HG02938 (cell line): ENCODE results near the gene PLEKHO1.

Experiments
- ATAC-seq: cut with Tn5 transposase; IDR thresholded peaks from one replicate; pipeline ENCODE4 v1.9.1; 2021; ENCODE audit warnings: mild to moderate bottlenecking, moderate library complexity; ENCODE audit not compliant: unreplicated experiment

The PLEKHO1 gene

DNA sequence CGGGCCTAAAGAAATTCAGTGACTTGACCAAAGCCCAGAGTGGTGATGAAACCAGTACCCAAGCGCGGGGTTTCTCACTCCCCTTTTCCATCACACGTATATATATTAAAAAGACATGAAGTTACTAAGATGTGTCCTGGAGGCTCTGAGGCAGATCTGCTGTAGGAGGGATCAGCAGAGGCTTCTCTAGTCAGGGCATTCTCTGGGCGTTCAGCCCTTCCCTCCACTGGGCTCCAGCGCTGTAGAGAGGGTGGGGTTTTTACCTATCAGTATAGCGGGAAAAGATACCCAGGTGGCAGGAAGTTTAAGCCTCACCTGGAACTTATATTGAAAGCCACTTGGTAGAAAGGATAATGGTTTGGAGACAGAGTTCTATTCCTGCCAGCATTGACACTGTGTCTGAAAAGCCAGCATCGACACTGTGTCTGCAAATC lies 862 bp upstream of the PLEKHO1 start:
- ATAC-seq: no peak

GRCh38 chr1:150150133-150151021 lies 661 bp downstream of the PLEKHO1 start:
- ATAC-seq: no peak

DNA sequence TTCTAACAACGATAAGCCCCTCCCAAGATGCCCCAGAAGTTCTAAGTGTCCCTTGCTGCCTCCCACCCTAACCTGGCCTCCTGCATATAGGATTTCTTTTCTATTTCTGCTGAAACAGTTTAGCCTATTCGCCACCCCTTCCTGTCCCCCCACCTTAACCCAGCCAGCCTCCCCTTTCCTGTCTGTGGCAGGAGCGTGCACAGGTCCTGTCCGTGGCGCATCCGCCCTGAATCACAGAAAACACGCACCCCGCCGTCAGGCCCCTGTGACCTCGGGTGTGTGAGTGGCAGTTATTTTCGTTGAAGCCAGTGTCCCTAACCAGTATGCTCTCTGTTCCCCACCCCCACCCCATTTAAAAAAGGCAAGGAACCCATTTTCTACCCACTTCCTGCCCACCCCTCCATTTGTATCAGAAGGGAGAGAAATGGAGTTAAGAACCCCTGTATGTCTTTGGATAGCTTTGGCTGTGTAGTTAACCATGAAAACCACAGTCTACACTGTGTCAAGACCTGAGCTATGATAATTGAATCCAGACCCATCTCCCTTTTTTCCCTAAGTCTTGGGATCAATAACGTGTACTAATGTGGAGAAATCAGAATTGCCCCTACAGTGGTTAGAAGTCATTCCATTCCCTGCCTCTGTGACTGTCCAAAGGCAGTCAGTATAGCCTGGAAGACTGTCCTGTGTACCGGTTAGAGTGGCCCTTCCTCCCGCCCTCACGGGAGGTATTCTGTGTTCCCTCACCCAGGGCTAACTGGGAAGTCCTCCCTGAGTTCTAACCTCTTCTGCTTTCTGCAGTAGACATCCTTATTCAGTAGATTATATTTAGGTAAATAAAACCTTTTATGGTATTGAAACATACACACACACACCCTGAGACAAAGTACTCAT lies 1.8 kb downstream of the PLEKHO1 start:
- ATAC-seq: no peak

- ATAC-seq: no peak
Measured at GRCh38 chr1:150152182-150152536, 2.4 kb downstream of the PLEKHO1 start.

DNA sequence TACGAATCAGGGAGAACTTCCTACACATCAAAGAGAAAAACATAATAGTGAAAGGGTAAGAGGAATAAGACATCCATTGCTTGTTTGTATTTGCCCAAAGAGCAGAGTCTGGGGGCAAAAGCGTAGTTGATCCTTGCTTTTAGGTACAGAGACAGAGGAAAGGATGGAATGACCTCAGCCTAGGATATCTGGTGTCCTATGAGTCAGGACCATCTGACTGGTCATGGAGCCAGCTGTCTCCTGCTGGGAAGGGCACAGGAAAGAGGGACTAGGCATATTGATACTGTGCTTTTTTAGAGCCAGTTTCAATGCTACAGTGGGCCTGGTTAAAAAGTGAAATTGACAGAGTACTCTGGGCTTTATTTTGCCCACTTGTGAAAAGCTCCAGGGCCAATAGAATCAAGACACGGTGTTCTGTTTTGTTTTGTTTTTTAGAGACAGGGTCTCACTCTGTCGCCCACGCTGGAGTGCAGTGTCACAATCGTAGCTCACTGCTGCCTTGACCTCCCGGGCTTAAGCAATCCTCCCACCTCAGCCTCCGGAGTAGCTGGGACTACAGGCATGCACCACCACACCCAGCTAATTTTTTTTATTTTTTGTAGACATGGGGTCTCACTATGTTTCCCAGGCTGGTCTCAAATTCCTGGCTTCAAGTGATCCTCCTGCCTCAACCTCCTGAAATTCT lies 3.2 kb downstream of the PLEKHO1 start:
- no peak for ATAC-seq

DNA sequence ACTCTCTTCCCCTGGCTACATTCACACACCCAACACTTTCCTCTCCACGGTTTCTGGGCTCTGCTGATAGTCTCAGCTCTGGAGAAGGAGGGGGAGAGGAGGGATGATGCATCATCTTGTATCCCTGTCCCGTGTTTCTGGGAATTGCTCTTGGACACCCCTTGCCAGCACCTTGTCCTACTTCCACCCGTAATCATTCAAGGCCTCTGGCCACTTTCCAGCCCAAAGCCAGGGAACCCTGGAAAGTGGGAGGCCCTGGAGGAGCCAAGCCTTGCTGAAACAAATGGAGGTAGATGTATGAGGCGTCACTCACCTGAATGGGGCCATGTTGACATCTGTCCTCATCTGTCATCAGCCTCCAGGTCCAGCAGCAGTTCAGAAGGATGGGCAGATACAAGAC lies 4.4 kb downstream of the PLEKHO1 start:
- ATAC-seq: no peak

- ATAC-seq: no peak
Measured at GRCh38 chr1:150155413-150156071, 5.8 kb downstream of the PLEKHO1 start.

- ATAC-seq: no peak
Measured at GRCh38 chr1:150156868-150157603, 7.3 kb downstream of the PLEKHO1 start.

- ATAC-seq: no peak
Measured at GRCh38 chr1:150159550-150159949, 9.8 kb downstream of the PLEKHO1 start.

- ATAC-seq: no peak
Measured at GRCh38 chr1:150160964-150161621, 11.4 kb downstream of the PLEKHO1 start.

GRCh38 chr1:150161747-150162581 lies 12.2 kb downstream of the PLEKHO1 start:
- no peak for ATAC-seq

- no peak for ATAC-seq
Measured at GRCh38 chr1:150162582-150162861, 12.8 kb downstream of the PLEKHO1 start.

DNA sequence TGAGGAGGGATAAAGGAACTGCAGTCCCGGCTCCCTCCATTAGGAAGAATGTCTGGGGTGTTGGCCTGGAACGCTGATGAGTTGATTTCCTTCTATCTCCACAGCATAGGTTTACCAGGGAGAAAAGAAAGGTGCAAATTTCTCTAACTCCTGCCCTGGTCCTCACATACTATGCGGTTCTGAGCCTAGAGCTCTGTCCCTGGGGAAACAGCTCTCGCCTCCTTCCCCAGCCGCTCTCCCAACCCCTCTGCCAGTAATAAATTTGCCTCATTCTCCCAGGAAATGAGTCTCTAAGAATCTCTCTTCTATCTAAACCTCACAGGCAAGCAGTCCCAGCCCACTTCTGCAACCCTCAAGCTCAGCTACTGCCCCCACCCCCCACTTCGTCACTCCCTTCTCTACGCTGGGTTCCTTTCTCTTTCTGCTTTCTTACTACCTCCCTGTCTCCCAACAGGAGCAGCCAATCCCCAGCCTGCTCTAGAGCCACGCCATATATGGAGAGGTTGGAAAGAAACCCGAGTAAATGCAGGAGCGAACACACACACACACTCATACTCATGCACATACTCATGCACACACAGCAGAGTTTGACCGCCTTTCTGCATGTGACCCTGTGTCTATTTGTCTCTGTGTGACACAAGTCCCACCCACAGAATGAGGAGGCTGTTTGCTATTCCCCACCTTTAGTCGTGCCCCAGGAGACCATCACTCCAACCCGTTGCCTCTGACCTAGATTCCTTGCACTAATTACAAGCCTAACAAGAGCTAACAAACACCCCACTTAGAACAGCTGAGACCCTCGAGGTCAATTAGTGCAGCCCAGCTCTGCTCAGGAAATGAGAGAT lies 13.4 kb downstream of the PLEKHO1 start:
- no peak for ATAC-seq

- ATAC-seq: no peak
Measured at GRCh38 chr1:150164224-150164623, 14.5 kb downstream of the PLEKHO1 start.

- no peak for ATAC-seq
Measured at GRCh38 chr1:150164779-150165178, 15.1 kb downstream of the PLEKHO1 start.

DNA sequence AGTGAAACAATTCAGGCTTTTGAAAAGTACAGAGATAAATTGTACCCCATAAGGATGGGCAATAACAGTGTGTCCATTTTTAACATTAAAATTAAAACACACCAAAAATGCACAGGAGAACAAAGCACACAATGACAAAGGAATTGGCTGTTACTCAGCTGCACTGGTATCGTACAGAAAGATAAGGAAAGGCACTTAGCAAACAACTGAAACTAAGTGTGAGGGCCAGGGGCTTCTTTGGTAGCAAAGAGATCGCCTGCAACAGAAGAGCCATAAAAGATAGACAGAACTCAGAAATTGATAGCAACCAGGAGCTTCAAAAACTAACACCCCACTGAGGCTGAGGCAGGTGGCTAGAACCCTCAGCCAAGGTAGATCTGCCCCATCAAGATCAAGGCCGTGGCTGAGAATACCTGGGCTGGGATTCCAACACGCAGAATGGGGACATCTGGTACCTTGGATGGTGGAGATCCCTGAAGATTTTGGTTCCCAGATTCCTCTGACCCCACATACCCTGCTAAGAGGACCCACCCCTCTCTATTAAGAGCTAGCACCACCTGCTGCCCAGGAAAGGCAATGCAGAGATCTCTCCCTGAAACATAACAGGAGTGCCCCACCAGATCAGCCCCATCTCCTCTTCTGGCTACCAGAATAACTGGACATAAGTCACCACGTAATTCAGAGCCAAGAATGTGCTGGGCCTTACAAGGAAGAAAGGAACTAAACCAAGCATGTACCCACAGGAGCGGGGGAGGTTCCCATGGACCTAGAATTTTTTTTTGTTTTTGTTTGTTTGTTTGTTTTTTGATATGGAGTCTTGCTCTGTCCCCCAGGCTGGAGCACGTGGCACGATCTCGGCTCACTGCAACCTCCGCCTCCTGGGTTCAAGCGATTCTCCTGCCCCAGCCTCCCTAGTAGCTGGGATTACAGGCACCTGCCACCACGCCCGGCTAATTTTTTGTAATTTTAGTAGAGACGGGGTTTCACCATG lies 16.2 kb downstream of the PLEKHO1 start:
- ATAC-seq: no peak
